ENCODE measurements around the gene PDE2A.

DNA sequence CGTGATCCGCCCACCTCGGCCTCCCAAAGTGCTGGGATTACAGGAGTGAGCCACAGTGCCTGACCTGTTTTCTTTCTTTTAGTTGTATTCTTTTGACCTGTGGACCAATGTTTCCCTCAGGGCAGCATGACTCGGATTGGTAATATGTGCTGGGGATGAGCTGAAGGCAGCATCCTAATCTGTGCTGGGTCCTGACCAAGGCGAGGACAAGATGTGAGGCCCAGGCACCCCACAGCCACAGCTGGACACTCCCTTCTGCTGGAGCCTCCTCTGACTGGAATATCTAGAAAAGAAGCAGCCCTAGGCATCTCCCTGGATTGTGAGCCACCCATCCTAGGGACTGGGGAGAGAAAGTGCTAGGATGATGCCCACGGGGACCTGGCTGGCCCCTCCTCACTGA, 105.4 kb downstream of the PDE2A start:
- TF ChIP-seq, protein P1, sequence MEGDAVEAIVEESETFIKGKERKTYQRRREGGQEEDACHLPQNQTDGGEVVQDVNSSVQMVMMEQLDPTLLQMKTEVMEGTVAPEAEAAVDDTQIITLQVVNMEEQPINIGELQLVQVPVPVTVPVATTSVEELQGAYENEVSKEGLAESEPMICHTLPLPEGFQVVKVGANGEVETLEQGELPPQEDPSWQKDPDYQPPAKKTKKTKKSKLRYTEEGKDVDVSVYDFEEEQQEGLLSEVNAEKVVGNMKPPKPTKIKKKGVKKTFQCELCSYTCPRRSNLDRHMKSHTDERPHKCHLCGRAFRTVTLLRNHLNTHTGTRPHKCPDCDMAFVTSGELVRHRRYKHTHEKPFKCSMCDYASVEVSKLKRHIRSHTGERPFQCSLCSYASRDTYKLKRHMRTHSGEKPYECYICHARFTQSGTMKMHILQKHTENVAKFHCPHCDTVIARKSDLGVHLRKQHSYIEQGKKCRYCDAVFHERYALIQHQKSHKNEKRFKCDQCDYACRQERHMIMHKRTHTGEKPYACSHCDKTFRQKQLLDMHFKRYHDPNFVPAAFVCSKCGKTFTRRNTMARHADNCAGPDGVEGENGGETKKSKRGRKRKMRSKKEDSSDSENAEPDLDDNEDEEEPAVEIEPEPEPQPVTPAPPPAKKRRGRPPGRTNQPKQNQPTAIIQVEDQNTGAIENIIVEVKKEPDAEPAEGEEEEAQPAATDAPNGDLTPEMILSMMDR (IDR thresholded peaks at IDR 0.05) = no peak
- no peak for TF ChIP-seq EP300 (IDR thresholded peaks at IDR 0.05)

Data from upper lobe of left lung (tissue), 4 donors.